GM19468 (cell line): ENCODE measurements around the gene PLEKHJ1.

Experiments used
- ATAC-seq: cut with Tn5 transposase; IDR thresholded peaks from one replicate; pipeline ENCODE4 v1.9.1; 2021; ENCODE audit warnings: mild to moderate bottlenecking, moderate library complexity, moderate number of reproducible peaks; ENCODE audit not compliant: unreplicated experiment; ENCODE audit errors: extremely low read depth

PLEKHJ1 gene

DNA sequence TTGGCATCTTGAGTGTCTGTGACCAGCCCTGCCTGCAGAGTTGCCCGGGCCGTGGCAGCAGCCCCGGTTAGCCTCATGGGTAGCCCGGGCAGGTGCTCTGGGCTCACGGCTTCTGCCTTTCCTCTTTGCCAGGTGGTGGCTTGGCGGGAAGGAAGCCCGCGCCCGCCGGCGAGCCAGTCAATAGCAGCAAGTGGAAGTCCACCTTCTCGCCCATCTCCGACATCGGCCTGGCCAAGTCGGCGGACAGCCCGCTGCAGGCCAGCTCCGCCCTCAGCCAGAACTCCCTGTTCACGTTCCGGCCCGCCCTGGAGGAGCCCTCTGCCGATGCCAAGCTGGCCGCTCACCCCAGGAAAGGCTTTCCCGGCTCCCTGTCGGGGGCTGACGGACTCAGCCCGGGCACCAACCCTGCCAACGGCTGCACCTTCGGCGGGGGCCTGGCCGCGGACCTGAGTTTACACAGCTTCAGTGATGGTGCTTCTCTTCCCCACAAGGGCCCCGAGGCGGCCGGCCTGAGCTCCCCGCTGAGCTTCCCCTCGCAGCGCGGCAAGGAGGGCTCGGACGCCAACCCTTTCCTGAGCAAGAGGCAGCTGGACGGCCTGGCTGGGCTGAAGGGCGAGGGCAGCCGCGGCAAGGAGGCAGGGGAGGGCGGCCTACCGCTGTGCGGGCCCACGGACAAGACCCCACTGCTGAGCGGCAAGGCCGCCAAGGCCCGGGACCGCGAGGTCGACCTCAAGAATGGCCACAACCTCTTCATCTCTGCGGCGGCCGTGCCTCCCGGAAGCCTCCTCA, 9.9 kb downstream of the PLEKHJ1 start:
- no peak for ATAC-seq

DNA sequence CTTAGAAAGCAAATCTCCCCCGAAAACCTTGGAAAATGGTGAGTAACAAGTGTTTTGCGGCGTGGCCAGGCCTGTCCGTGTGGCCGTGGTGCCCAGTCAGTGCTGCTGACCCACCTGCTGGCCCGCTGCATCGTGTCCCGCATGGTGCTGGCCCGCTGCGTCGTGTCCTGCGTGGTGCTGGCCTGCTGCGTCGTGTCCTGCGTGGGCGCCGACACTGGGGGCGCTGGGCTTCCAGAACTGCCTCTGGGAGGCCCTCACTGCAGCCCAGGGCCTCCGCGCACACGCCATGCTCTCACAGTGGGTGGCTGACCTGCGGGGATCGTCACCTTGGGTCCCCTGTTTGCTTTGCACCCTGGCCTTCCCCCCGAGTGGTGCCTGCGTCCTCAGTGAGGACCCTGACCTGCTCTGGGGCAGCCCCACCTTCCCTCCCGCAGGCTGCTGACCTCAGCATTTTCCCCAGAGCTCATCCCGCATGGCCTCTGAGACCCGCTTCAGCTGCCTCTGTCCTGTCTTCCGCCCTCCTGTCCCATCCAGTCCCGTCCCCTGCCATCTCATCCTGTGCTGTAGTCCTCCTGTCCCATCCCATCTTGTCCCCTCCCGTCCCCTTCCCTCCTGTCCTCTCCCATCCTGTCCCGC, 10.6 kb downstream of the PLEKHJ1 start:
- ATAC-seq: no peak

DNA sequence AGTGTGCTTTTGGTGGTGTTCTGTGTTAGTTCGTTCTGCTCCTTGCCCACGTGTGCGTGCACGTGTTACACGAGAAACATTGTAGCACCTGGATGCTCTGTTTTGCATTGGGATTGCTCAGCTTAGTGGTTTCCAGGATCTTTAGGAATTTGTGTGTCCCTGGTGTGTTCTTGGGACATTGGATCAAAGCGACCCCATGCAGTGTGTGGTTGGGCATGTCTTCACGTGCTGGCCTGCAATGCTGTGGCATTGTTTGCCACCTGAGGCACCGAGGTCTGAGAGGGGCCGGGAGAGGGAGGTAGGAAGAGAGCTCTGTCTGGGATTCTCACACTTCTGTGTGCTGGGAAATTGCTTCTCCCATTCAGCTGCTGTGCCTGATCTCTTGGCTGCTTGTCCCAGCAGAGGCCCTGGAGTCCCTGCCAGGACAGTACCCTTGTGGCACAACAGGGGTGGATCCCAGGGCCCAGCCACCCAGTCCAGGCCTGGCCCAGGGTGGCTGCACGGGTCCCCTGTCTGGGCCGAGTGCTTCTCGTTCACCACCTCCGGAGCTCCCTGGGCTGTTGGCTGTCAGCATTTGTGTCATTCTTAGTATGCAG, 11.3 kb downstream of the PLEKHJ1 start:
- ATAC-seq: no peak

DNA sequence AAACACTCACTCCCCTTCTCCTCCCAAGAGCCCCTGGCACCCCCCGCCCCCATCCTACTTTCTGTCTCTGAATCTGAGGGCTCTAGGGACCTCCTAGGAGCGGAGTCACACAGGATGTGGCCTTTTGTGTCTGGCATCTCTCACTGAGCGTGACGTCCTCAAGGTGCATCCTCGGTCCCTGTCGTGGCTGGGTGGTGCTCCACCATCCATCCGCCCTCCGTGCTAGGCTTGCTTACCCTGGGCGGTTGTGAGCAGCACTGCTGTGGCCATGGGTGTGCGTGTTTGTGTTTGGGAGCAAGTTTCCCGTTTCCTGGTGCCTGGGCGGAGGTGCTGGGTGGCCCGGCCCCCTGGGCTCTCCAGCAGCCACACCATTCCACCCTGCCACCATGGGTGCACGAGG, 12.2 kb downstream of the PLEKHJ1 start:
- ATAC-seq: no peak

DNA sequence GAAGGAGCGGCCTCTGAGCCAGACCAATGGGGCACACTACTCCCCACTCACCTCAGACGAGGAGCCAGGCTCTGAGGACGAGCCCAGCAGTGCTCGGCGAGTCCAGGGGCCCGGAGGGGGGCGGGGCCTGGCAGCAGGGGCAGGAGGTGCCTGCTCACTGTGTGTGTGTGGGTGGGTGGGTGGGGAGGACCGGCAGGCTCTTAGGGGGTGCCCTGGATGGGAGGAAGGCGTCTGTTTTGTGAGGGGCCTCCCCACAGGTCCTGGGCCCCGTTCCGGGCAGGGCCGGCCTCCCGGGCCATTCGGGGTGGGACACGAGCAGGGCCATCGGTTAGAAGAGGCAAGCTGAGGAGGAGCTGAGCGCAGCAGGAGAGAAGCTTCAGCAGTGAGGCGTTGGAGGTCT, 12.7 kb downstream of the PLEKHJ1 start:
- no peak for ATAC-seq

DNA sequence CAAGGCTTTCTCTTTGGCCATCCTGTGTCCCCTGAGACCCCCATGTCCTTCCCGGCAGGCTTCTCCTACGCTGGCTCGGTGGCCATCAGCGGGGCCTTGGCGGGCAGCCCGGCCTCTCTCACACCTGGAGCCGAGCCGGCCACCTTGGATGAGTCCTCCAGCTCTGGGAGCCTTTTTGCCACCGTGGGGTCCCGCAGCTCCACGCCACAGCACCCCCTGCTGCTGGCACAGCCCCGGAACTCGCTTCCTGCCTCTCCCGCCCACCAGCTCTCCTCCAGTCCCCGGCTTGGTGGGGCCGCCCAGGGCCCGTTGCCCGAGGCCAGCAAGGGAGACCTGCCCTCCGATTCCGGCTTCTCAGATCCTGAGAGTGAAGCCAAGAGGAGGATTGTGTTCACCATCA, 14.2 kb downstream of the PLEKHJ1 start:
- ATAC-seq: no peak

DNA sequence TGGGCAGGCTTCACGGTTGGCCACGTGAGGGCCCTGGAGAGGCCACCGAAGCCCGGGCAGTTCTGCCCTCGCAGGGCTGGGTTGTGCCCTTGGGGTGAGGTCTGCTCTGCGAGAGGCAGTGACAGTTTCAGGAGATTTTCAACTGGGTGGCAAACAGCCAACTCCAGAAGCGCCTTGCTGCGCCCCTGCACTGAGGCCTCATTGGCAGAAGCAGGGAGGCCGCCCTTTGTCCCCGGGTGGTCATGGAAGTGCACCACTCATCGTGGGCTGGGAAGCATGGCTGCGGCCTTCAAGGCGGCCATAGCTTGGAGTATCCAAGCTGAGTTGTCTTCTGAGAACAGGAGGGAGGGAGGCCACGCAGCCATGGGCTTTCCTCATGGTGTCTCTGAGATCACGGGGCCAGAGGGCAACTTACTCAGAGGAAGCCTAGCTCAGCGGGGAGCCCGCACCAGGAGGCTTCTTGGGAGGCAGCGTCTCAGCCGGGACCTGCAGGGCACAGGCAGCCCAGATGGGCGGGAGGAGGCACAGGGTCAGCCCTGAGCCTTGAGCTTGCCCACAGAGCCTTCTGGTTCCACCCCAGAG, 14.8 kb downstream of the PLEKHJ1 start:
- ATAC-seq: no peak

DNA sequence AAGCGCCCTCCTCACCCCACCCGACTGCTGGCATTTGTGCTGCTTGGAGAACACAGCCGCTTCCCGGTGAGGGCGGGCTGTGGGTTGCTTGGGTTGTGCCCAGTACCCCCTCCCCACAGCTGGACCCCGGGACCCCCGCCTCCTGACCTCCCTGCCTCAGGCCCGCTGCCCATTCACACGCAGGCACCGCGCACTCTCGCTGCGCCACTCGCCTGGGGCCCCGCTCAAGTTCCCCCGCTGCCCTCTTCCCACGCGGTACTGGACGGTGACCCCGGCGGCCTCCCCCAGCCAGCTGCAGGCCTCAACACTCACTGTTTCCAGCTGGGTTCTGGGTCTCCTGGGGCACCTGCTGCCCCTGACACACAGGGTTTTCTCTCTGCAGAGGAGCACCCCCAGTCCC, 16.4 kb downstream of the PLEKHJ1 start:
- ATAC-seq: no peak

DNA sequence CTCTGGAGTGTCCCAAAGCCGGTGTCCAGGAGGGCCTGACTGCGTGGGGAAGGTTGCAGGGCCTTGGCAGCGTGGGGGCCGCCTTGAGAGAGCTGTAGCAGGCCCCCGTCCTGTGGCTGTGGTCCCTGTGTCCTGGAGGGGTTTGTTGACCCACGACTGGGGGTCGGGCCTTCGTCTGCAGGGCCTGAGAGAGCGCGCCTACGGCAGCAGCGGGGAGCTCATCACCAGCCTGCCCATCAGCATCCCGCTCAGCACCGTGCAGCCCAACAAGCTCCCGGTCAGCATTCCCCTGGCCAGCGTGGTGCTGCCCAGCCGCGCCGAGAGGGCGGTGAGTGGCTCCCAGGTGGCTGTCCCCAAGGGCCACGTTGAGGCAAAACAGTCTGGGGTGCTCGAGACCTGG, 18.5 kb downstream of the PLEKHJ1 start:
- no peak for ATAC-seq

DNA sequence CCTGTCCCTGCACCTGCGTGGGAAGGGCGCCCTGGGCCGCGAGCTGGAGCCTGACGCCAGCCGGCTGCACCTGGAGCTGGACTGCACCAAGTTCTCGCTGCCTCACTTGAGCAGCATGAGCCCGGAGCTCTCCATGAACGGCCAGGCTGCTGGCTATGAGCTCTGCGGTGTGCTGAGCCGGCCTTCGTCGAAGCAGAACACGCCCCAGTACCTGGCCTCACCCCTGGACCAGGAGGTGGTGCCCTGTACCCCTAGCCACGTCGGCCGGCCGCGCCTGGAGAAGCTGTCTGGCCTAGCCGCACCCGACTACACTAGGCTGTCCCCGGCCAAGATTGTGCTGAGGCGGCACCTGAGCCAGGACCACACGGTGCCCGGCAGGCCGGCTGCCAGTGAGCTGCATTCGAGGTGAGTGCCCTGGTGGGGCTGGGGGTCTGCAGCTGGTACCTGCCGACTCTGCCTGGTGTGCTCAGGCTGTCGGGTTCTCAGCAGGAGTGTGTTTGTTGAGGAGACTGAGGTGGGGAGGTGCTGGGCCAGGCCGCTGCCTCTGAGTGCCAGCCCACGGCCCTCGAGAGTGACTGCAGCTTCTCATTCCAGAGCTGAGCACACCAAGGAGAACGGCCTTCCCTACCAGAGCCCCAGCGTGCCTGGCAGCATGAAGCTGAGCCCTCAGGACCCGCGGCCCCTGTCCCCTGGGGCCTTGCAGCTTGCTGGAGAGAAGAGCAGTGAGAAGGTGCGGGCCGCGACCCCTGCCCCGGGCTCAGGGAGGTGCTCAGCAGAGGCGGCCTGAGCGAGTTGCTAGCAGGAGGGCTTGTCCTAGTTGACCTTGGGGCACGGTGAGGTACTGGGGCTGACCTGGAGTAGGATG, 19.5 kb downstream of the PLEKHJ1 start:
- ATAC-seq: no peak

DNA sequence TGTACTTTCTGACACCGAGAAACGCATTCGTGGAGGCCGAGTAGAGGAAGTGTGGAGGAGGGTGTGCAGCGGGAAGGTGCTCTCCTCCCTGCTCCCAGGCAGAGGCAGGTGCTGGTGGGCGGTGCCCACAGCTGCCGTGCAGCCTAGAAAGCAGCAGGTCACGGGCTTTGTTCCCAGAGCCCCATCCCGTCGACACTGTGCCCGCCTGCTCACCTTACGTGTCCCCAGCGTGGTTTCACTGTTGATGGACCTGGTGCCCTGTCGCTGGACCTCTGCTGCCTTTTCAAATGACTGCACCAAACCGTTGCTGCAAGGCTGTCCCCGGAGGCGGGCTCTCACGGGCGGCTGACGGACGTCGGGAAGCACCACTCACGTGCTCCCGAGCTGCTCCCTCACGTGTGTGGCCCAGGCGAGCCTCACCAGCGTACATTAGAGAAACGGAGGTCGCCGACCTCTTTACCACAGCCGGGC, 20.8 kb downstream of the PLEKHJ1 start:
- ATAC-seq: no peak

DNA sequence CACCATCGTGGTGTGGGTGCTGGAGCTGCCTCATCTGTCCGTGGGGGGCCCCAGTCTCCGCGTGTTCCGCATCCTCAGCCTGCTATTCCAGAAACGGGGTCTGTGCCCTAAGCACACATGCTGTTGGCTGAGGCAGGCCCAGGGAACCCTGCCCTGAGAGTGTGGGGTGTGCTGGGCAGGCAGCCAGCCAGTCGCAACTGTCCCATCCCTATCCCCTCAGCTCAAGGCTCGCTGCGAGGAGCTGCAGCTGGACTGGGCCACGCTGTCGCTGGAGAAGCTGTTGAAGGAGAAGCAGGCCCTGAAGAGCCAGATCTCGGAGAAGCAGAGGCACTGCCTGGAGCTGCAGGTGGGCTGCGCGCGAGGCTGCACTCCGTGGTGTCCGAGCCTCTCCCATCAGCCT, 21.9 kb downstream of the PLEKHJ1 start:
- no peak for ATAC-seq

DNA sequence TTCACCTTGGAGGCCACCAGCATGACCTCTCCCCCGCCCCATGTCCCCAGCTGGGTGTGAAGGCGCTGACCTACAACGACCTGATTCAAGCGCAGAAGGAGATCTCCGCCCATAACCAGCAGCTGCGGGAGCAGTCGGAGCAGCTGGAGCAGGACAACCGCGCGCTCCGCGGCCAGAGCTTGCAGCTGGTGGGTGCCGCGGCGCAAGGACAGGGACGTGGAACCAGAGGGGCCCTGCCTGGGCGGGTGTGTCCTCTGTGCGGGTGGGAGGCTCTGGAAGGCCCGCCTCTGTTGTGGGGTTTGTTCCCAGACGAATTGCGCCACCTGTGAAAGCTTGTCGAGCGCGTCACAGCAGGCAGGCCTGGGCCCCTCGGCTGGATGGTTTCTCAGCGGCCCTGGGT, 22.3 kb downstream of the PLEKHJ1 start:
- no peak for ATAC-seq

DNA sequence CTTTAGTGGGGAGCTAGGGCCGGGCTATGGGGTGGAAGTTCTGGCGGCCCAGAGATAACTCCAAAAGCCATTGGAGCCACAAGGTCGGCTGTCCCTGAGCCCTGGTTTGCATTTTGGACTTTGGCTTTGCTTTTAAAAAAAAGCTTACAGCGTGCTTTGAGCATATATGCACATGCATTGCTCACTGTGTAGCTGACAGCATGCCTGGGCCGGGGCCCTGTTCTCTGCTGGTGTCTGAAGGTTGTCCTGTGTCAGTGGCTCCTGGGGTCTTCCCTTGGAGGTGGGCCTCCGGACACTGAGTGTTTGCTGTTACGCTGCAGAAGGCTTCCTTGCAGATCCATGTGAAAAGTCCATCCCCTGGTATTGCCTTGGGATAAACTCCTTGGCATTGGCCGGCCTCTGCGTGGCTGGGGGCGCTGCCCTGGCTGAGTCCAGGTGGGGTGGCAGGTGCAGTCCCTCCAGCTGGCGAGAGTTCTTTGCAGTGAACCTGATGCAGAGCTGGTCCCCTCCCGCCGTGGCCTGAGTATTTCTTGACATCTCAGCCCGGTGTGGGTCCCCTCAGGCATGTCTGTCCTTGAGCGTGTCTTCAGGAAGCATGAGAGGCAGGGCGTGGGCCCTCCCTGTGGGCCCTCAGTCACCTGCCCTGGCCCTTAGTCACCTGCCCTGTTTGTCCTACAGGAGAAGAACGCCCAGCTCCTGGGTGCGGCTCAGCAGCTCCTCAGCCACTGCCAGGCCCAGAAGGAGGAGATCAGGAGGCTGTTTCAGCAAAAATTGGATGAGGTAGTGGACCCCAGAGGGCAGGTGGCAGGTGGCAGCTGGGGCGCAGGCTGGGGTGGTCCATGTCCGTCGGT, 23.0 kb downstream of the PLEKHJ1 start:
- no peak for ATAC-seq

DNA sequence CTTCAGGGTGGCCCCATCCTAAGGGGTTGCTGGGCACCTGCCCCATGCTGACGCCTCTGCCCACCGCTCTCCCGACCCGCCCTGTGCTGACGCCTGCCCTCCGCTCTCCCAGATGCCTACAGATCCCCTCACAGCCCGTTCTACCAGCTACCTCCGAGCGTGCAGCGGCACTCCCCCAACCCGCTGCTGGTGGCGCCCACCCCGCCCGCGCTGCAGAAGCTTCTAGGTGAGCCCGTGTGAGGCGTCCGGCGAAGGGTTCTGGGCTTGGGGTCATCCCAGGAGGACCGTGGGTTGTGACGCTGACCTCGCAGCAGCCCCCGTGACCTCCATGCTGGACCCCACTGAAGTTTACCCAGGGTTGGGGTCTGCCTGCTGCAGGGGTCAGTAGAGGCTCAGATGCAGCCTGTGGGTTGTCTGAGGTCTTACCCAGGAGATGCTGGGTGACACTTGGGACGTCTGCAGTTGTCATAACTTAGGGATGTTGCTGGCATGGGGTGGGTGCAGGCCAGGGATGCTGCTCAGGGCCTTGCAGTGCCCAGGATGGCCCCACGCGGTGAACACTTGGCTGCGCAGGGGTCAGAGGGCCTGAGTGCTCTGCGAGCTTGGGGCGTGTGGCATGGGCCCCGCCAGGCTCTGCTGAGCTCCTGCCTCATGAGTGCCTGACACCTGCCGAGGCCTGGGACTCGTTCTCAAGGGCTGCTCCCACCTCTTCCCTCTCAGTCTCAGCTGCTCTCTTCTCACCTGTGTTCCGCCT, 25.0 kb downstream of the PLEKHJ1 start:
- no peak for ATAC-seq

DNA sequence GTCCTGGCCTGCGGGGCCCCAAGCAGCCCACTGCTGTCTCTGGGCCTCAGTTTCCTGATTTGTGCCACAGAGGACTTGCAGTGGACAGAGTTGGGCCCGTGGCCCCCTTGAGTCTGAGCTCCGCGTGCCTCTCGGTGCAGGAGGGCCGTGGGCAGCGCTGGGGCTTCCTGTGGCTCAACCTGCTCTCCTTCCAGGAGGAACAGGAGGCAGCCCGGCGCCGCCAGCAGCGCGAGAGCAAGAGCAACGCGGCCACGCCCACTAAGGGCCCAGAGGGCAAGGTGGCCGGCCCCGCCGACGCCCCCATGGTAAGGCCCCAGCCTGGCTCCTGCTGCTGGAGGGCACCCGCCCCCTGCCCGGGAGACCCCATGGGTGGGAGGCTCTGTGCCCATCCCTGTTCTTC, 25.9 kb downstream of the PLEKHJ1 start:
- no peak for ATAC-seq

DNA sequence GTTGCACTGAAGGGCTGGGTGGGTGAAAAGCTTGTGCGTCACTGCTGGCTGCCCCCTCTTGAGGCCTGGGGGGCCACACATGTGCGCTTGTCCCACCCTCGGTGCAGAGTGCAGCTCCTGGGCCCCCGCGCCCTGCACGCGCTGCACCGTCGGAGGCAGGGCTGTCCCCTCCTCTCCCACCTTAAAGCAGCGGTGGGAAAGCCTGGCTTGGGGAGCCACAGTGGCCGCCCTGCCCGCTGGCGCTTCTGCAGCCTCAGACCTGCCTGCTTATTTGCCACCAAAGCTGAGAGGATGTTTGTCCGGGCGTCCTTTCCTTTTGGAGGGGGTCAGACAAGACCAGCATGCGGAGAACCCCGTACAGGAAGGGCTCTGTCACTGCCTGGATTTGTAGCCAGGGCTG, 26.7 kb downstream of the PLEKHJ1 start:
- no peak for ATAC-seq

DNA sequence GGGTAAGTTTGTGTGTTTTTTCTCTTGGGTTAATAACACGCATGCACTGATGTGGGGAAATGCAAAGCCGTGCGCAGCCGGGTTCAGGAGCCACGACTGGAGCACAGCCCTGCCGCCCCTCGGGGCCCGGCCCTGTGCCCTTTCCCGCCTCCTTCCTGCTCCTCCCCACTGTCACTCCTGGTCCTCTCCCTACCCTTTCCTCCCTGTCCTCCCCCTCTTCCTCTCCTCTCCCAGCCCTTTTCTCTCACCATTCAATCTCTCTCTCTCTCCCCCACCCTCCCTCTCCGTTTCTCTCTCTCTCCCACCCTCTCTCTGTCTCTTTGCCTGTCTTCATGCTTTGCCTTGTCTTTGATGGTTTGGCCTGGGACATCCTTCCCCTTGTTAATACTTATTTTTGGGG, 27.2 kb downstream of the PLEKHJ1 start:
- no peak for ATAC-seq
